MM.1S (cell line): ENCODE data around the gene SNRPD3.

Source experiments
- DNase-seq: peaks from one replicate; pipeline ENCODE4 v3.0.0-alpha.2; 2015
- H2AFZ ChIP-seq: fragments of 300-600 bp; sonication (generic); 2 replicates; pipeline ENCODE4 v1.6.0; 2016; ENCODE audit warnings: antibody characterized with exemption, low read length
- H3F3A ChIP-seq: fragments of 300-600 bp; sonication (generic); 2 replicates; pipeline ENCODE4 v1.6.1; 2016; ENCODE audit warnings: mild to moderate bottlenecking, antibody characterized with exemption, low read length, moderate library complexity, mixed read lengths; ENCODE audit not compliant: insufficient read depth
- H3K27ac ChIP-seq: fragments of 300-600 bp; sonication (generic); 2 replicates; pipeline ENCODE4 v1.5.1; 2016; ENCODE audit warnings: mild to moderate bottlenecking, low read length
- H3K27me3 ChIP-seq: fragments of 300-600 bp; sonication (generic); replicated peaks from 2 replicates; pipeline ENCODE4 v1.6.0; 2016; ENCODE audit warnings: low read length; ENCODE audit not compliant: insufficient read depth
- H3K36me3 ChIP-seq: fragments of 300-600 bp; sonication (generic); replicated peaks from 2 replicates; pipeline ENCODE4 v1.6.1; 2016; ENCODE audit warnings: mild to moderate bottlenecking, low read length, mixed read lengths; ENCODE audit not compliant: insufficient read depth
- H3K4me1 ChIP-seq: fragments of 300-600 bp; sonication (generic); 2 replicates; pipeline ENCODE4 v1.6.1; 2016; ENCODE audit warnings: low read length, mixed read lengths
- H3K4me2 ChIP-seq: fragments of 300-600 bp; sonication (generic); 2 replicates; pipeline ENCODE4 v1.6.0; 2016; ENCODE audit warnings: low read depth, low read length
- H3K4me3 ChIP-seq: fragments of 300-600 bp; sonication (generic); 2 replicates; pipeline ENCODE4 v1.5.1; 2016; ENCODE audit warnings: low read length, mixed read lengths
- H3K79me2 ChIP-seq: fragments of 300-600 bp; sonication (generic); 2 replicates; pipeline ENCODE4 v1.6.1; 2016; ENCODE audit warnings: mixed run types, low read length, mixed read lengths
- H3K9ac ChIP-seq: fragments of 300-600 bp; sonication (generic); 2 replicates; pipeline ENCODE4 v1.6.1; 2016; ENCODE audit warnings: low read length, mixed read lengths
- H3K9me2 ChIP-seq: fragments of 300-600 bp; sonication (generic); replicated peaks from 2 replicates; pipeline ENCODE4 v1.6.1; 2016; ENCODE audit warnings: mild to moderate bottlenecking, low read length, mixed read lengths; ENCODE audit not compliant: insufficient read depth
- H3K9me3 ChIP-seq: fragments of 300-600 bp; sonication (generic); replicated peaks from 2 replicates; pipeline ENCODE4 v1.6.1; 2016; ENCODE audit warnings: mild to moderate bottlenecking, low read length, mixed read lengths; ENCODE audit not compliant: insufficient read depth
- H4K20me1 ChIP-seq: fragments of 300-600 bp; sonication (generic); 2 replicates; pipeline ENCODE4 v1.6.1; 2016; ENCODE audit warnings: mild to moderate bottlenecking, low read length, moderate library complexity, mixed read lengths; ENCODE audit not compliant: insufficient read depth
- EZH2 ChIP-seq: fragments of 300-600 bp; sonication (generic); optimal IDR thresholded peaks from 2 replicates; pipeline ENCODE3; 2017; ENCODE audit warnings: low read depth, mild to moderate bottlenecking, antibody characterized with exemption, low read length, mixed read lengths
- EZH2phosphoT487 ChIP-seq: fragments of 300-600 bp; sonication (generic); IDR thresholded peaks from 2 replicates; pipeline ENCODE4 v1.6.1; 2018; ENCODE audit warnings: antibody characterized with exemption, low read length
- TF ChIP-seq, protein P1 (sequence below): fragments of 300-600 bp; sonication (generic); IDR thresholded peaks from 2 replicates; pipeline ENCODE4 v1.5.1; 2016; ENCODE audit warnings: antibody characterized with exemption, low read length, mixed read lengths

SNRPD3 gene

DNA sequence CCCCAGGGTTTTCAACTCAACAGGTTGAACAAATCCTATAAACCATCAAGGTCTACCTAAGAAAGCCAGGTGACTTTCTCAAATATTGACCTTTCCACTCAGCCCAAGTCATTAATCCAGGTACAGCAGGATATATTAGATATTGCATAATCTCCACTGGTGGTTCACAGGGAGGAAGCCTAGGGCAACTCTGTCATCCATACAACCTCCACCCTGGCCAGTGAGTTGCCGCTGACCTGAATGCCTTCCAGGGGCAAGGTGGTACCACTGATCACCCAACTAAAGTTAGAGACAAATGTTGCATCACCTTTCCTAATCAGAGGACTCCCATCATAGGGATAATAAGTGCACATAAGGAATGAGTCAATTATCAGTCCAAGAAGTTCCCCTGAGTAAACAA lies 23.7 kb upstream of the SNRPD3 start:
- no peaks in the 10 kb centered on the region for H3K4me1 ChIP-seq
- H2AFZ ChIP-seq, result no peak overlapping the region
- TF ChIP-seq, protein P1, sequence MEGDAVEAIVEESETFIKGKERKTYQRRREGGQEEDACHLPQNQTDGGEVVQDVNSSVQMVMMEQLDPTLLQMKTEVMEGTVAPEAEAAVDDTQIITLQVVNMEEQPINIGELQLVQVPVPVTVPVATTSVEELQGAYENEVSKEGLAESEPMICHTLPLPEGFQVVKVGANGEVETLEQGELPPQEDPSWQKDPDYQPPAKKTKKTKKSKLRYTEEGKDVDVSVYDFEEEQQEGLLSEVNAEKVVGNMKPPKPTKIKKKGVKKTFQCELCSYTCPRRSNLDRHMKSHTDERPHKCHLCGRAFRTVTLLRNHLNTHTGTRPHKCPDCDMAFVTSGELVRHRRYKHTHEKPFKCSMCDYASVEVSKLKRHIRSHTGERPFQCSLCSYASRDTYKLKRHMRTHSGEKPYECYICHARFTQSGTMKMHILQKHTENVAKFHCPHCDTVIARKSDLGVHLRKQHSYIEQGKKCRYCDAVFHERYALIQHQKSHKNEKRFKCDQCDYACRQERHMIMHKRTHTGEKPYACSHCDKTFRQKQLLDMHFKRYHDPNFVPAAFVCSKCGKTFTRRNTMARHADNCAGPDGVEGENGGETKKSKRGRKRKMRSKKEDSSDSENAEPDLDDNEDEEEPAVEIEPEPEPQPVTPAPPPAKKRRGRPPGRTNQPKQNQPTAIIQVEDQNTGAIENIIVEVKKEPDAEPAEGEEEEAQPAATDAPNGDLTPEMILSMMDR, result no peak
- TF ChIP-seq EZH2phosphoT487, result no peak
- no peak for TF ChIP-seq EZH2
- no peak for DNase-seq
- H3K9me2 ChIP-seq, result no peaks in the 10 kb centered on the region
- H3K27me3 ChIP-seq, result no peaks in the 10 kb centered on the region
- H4K20me1 ChIP-seq, result no peaks in the 10 kb centered on the region
- no peak overlapping the region for H3K27ac ChIP-seq
- no peaks in the 10 kb centered on the region for H3K9me3 ChIP-seq
- H3F3A ChIP-seq, result no peaks in the 10 kb centered on the region
- no peak overlapping the region for H3K9ac ChIP-seq
- H3K36me3 ChIP-seq, result no peaks in the 10 kb centered on the region
- H3K79me2 ChIP-seq, result no peaks in the 10 kb centered on the region
- H3K4me2 ChIP-seq, result no peak overlapping the region
- H3K4me3 ChIP-seq, result no peak overlapping the region

DNA sequence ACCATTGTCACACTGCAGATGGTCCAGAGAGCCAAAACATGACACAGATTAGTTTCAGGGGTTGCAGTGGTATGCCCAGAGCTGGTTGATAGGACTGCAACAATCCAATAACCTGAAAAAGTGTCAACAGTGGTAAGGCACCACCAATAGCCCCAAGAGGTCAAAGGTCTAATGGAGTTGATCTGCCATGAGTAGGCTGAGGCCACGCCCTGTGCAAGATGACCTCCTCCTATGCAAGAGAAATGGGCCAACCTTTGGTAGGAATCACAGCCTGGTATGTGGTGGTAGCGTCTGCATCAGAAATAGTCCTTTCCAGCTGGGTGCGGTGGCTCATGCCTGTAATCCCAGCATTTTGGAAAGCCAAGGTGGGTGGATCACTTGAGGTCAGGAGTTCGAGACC lies 20.5 kb upstream of the SNRPD3 start:
- Histone ChIP-seq H3K4me1 (no peaks in the 10 kb centered on the region), H3F3A (no peaks in the 10 kb centered on the region), H4K20me1 (no peaks in the 10 kb centered on the region), H3K9ac (no peak overlapping the region), H3K9me3 (no peaks in the 10 kb centered on the region), H3K27ac (no peak overlapping the region), H3K9me2 (no peaks in the 10 kb centered on the region), H3K4me2 (no peak overlapping the region), H3K27me3 (no peaks in the 10 kb centered on the region), H3K79me2 (no peaks in the 10 kb centered on the region), H2AFZ (no peak overlapping the region), H3K4me3 (no peak overlapping the region), H3K36me3 (no peaks in the 10 kb centered on the region)
- no peak for DNase-seq
- no peak for TF ChIP-seq EZH2phosphoT487
- TF ChIP-seq, protein P1, result no peak
- no peak for TF ChIP-seq EZH2

DNA sequence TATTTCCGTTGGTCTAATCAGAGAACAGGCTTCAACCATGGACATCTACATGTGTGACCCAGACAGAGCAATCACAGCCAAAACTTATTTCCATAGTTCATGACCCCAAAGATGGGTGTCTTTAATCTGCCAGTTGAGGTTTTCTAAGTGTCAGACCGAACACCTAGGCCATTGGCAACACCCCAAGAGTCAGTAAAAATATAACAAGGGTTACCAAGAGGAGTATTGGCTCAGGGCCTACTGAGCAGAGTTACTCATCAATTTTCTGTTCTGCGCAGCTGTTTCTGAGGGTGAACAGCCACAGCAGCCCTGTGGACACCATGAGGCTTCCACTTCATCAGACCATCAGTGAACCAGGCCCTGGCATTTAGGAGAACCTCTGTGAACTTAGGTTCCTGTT lies 19.7 kb upstream of the SNRPD3 start:
- Histone ChIP-seq H2AFZ (no peak overlapping the region), H3K9ac (no peak overlapping the region), H3F3A (no peaks in the 10 kb centered on the region), H4K20me1 (no peaks in the 10 kb centered on the region), H3K4me3 (no peak overlapping the region), H3K4me2 (no peak overlapping the region), H3K27ac (no peak overlapping the region), H3K27me3 (no peaks in the 10 kb centered on the region), H3K4me1 (no peaks in the 10 kb centered on the region), H3K9me3 (no peaks in the 10 kb centered on the region), H3K79me2 (no peaks in the 10 kb centered on the region), H3K36me3 (0 out of 2 replicates have a peak, but pooled peaks cover 3% of the 10 kb centered on the region), H3K9me2 (no peaks in the 10 kb centered on the region)
- DNase-seq, result no peak
- TF ChIP-seq, protein P1, result no peak
- TF ChIP-seq EZH2 (no peak), EZH2phosphoT487 (no peak)

DNA sequence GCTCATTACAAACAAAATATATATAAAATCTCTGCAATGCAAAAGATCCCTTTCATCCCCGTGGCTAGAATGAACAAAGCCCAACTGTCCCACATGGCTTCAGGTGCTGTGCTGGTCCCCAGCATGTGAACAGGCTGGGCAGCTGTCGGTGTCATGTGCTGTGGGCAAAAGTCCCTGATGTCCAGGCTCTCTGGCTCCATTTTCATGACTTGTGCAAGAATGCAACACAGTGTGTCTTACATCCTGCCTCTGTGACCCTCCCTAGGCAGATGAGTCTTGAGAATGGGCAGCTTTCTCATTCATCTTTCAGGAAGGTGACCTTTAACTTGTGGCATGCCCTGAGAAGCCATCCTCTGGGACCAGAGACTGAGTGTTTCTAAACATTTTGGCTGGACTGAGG lies 15.3 kb upstream of the SNRPD3 start:
- H3K4me1 ChIP-seq, result no peaks in the 10 kb centered on the region
- H3K9me3 ChIP-seq, result no peaks in the 10 kb centered on the region
- H3K9ac ChIP-seq, result no peak overlapping the region
- no peaks in the 10 kb centered on the region for H4K20me1 ChIP-seq
- peaks cover 10% of the 10 kb centered on the region; the same call in 1 of the 2 replicates for H3K36me3 ChIP-seq
- no peak for DNase-seq
- H3F3A ChIP-seq, result no peaks in the 10 kb centered on the region
- no peak overlapping the region for H3K4me2 ChIP-seq
- peaks cover 3% of the 10 kb centered on the region; the same call in 1 of the 2 replicates for H3K79me2 ChIP-seq
- H3K4me3 ChIP-seq, result no peak overlapping the region
- no peaks in the 10 kb centered on the region for H3K27me3 ChIP-seq
- H3K9me2 ChIP-seq, result no peaks in the 10 kb centered on the region
- H3K27ac ChIP-seq, result no peak overlapping the region
- H2AFZ ChIP-seq, result no peak overlapping the region
- TF ChIP-seq EZH2phosphoT487 (no peak), EZH2 (no peak)
- TF ChIP-seq, protein P1, result no peak
